Measurements from ENCODE around the gene ASCC3.
"Not testable (repeated sequence)": the region's sequence is repeated elsewhere in the genome, so short reads cannot be mapped to it uniquely, and the experiment has no call there.

Gene ASCC3

GRCh38 chr6:100845676-100846075, 35.5 kb downstream of the ASCC3 start:
- Histone ChIP-seq H3K56ac (ENCODE audit: low read length) (no peak overlapping the region), H2BK5ac (ENCODE audit: low read length) (no peak overlapping the region), H3K36me3 (ENCODE audit: control insufficient read depth, insufficient read depth, low read length) (no peaks in the 10 kb centered on the region), H3K4me2 (ENCODE audit: low read length) (no peak overlapping the region), H3K79me2 (ENCODE audit: control insufficient read depth, insufficient read depth, low read length) (peaks cover 4% of the 10 kb centered on the region), H3K18ac (ENCODE audit: low read length) (no peak overlapping the region), H4K5ac (ENCODE audit: low read length) (no peak overlapping the region), H3K27ac (ENCODE audit: low read depth, low read length) (no peak overlapping the region), H3K27me3 (ENCODE audit: insufficient read depth, low read length, poor library complexity) (no peaks in the 10 kb centered on the region), H3K79me1 (ENCODE audit: low read length) (peaks cover 7% of the 10 kb centered on the region), H3K4me3 (ENCODE audit: low read length) (no peak overlapping the region), H3K4ac (ENCODE audit: low read depth, low read length) (no peak overlapping the region), H3K9ac (ENCODE audit: low read length) (no peak overlapping the region), H2BK15ac (replicated peaks; ENCODE audit: low read depth) (no peak overlapping the region), H2BK120ac (ENCODE audit: low read depth, low read length) (no peak overlapping the region), H2AK5ac (ENCODE audit: low read length) (no peak overlapping the region), H3K23ac (ENCODE audit: low read length) (no peak overlapping the region), H3K4me1 (ENCODE audit: control insufficient read depth, low read depth, low read length) (no peaks in the 10 kb centered on the region), H4K8ac (ENCODE audit: low read depth, low read length) (no peak overlapping the region)
- WGBS (ENCODE audit: extremely low coverage, insufficient coverage, low lambda C conversion rate), result no CpG with 5 or more reads among the region's 1 CpG
- DNase-seq, result no peak

DNA sequence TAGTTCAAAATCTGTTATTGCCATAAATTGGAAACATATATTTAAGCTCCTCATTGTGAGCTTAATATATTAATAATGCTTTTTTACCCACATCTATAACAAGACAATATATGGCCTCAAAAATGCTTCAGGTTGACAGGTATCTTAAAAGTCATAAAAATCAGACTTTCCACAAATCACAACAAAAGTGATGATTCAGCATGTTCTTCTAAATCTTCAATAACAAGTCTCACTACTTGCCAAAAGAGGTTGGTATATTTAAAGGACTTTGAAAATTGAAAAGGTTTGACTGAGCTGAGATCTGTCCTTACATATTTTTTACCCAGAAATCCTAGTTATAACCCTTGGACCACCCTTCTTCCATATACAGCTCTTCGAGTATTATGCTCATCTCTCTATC, 41.7 kb downstream of the ASCC3 start:
- WGBS (ENCODE audit: extremely low coverage, insufficient coverage, low lambda C conversion rate), result no CpG with 5 or more reads among the region's 1 CpG
- Histone ChIP-seq H3K79me1 (ENCODE audit: low read length) (peaks cover 5% of the 10 kb centered on the region), H3K27ac (ENCODE audit: low read depth, low read length) (no peak overlapping the region), H3K79me2 (ENCODE audit: control insufficient read depth, insufficient read depth, low read length) (peaks cover 2% of the 10 kb centered on the region), H3K9ac (ENCODE audit: low read length) (no peak overlapping the region), H3K4ac (ENCODE audit: low read depth, low read length) (no peak overlapping the region), H2AK5ac (ENCODE audit: low read length) (no peak overlapping the region), H3K4me3 (ENCODE audit: low read length) (no peak overlapping the region), H3K56ac (ENCODE audit: low read length) (no peak overlapping the region), H3K36me3 (ENCODE audit: control insufficient read depth, insufficient read depth, low read length) (no peaks in the 10 kb centered on the region), H2BK120ac (ENCODE audit: low read depth, low read length) (no peak overlapping the region), H3K18ac (ENCODE audit: low read length) (no peak overlapping the region), H3K4me2 (ENCODE audit: low read length) (no peak overlapping the region), H2BK15ac (replicated peaks; ENCODE audit: low read depth) (no peak overlapping the region), H3K27me3 (ENCODE audit: insufficient read depth, low read length, poor library complexity) (no peaks in the 10 kb centered on the region), H3K23ac (ENCODE audit: low read length) (no peak overlapping the region), H3K4me1 (ENCODE audit: control insufficient read depth, low read depth, low read length) (no peaks in the 10 kb centered on the region), H4K5ac (ENCODE audit: low read length) (no peak overlapping the region), H2BK5ac (ENCODE audit: low read length) (no peak overlapping the region), H4K8ac (ENCODE audit: low read depth, low read length) (no peak overlapping the region)
- no peak for DNase-seq

GRCh38 chr6:100838011-100838410, 43.1 kb downstream of the ASCC3 start:
- no peak overlapping the region for H3K9ac ChIP-seq (ENCODE audit: low read length)
- H3K18ac ChIP-seq (ENCODE audit: low read length), result no peak overlapping the region
- no peaks in the 10 kb centered on the region for H3K27me3 ChIP-seq (ENCODE audit: insufficient read depth, low read length, poor library complexity)
- no peak overlapping the region for H2BK5ac ChIP-seq (ENCODE audit: low read length)
- peaks cover 2% of the 10 kb centered on the region for H3K79me2 ChIP-seq (ENCODE audit: control insufficient read depth, insufficient read depth, low read length)
- H4K8ac ChIP-seq (ENCODE audit: low read depth, low read length), result no peak overlapping the region
- H3K36me3 ChIP-seq (ENCODE audit: control insufficient read depth, insufficient read depth, low read length), result no peaks in the 10 kb centered on the region
- H3K4me2 ChIP-seq (ENCODE audit: low read length), result no peak overlapping the region
- H3K4ac ChIP-seq (ENCODE audit: low read depth, low read length), result no peak overlapping the region
- H3K4me1 ChIP-seq (ENCODE audit: control insufficient read depth, low read depth, low read length), result no peaks in the 10 kb centered on the region
- no peak overlapping the region for H3K56ac ChIP-seq (ENCODE audit: low read length)
- H3K23ac ChIP-seq (ENCODE audit: low read length), result no peak overlapping the region
- no peak overlapping the region for H3K27ac ChIP-seq (ENCODE audit: low read depth, low read length)
- H3K79me1 ChIP-seq (ENCODE audit: low read length), result peaks cover 3% of the 10 kb centered on the region
- no peak overlapping the region for H4K5ac ChIP-seq (ENCODE audit: low read length)
- H2AK5ac ChIP-seq (ENCODE audit: low read length), result no peak overlapping the region
- H2BK120ac ChIP-seq (ENCODE audit: low read depth, low read length), result no peak overlapping the region
- H2BK15ac ChIP-seq (replicated peaks; ENCODE audit: low read depth), result no peak overlapping the region
- DNase-seq, result no peak
- H3K4me3 ChIP-seq (ENCODE audit: low read length), result no peak overlapping the region

DNA sequence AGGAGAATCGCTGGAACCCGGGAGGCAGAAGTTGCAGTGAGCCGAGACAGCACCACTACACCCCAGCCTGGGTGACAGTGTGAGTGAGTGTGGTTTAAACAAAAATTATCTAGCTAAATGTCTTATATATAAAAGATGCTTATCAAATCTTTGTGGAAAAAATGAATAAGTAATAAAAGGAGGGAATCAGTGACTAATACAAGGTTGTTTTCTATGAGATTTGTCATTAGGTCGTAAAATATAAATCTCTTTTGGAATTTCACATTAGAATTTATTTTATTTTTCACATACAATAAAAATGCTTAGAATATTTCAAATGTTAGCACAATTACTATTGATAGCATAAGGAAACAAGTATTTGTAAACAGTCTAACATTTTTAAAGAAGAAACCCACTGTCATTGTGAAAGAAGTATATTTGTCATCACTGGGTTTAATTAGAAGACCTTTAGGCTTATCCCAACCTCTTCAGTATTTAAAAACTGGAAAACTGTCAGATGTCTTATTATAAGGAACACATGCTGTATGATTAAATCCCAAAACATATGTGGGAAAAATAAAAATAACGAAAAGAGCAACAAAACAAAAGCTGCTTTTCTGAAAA, 47.1 kb downstream of the ASCC3 start:
- no peak for DNase-seq
- Histone ChIP-seq H3K9ac (ENCODE audit: low read length) (no peak overlapping the region), H4K5ac (ENCODE audit: low read length) (no peak overlapping the region), H3K36me3 (ENCODE audit: control insufficient read depth, insufficient read depth, low read length) (no peaks in the 10 kb centered on the region), H3K18ac (ENCODE audit: low read length) (no peak overlapping the region), H2BK120ac (ENCODE audit: low read depth, low read length) (no peak overlapping the region), H2BK15ac (replicated peaks; ENCODE audit: low read depth) (no peak overlapping the region), H3K4me3 (ENCODE audit: low read length) (no peak overlapping the region), H4K8ac (ENCODE audit: low read depth, low read length) (no peak overlapping the region), H3K79me1 (ENCODE audit: low read length) (peaks cover 3% of the 10 kb centered on the region), H3K79me2 (ENCODE audit: control insufficient read depth, insufficient read depth, low read length) (peaks cover 3% of the 10 kb centered on the region), H3K4me1 (ENCODE audit: control insufficient read depth, low read depth, low read length) (no peaks in the 10 kb centered on the region), H3K23ac (ENCODE audit: low read length) (no peak overlapping the region), H2BK5ac (ENCODE audit: low read length) (no peak overlapping the region), H2AK5ac (ENCODE audit: low read length) (no peak overlapping the region), H3K4ac (ENCODE audit: low read depth, low read length) (no peak overlapping the region), H3K27ac (ENCODE audit: low read depth, low read length) (no peak overlapping the region), H3K4me2 (ENCODE audit: low read length) (no peak overlapping the region), H3K56ac (ENCODE audit: low read length) (no peak overlapping the region), H3K27me3 (ENCODE audit: insufficient read depth, low read length, poor library complexity) (no peaks in the 10 kb centered on the region)
- WGBS (ENCODE audit: extremely low coverage, insufficient coverage, low lambda C conversion rate), result no CpG with 5 or more reads among the region's 5 CpGs

DNA sequence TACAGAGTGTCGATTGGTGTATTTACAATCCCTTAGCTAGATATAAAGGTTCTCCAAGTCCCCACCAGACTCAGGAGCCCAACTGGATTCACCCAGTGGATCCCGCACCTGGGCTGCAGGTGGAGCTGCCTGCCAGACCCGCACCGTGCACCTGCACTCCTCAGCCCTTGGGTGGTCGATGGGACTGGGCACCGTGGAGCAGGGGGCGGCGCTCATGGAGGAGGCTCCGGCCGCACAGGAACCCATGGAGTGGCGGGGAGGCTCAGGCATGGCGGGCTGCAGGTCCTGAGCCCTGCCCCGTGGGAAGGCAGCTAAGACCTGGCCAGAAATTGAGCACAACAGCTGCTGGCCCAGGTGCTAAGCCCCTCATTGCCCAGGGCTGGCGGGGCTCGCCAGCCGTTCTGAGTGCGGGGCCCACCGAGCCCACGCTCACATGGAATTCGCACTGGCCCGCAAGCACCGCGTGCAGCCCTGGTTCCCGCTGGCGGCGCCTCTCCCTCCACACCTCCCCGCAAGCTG, 52.0 kb downstream of the ASCC3 start:
- H3K23ac ChIP-seq (ENCODE audit: low read length); H4K8ac ChIP-seq (ENCODE audit: low read depth, low read length); H3K27ac ChIP-seq (ENCODE audit: low read depth, low read length); DNase-seq; H3K36me3 ChIP-seq (ENCODE audit: control insufficient read depth, insufficient read depth, low read length); H3K4ac ChIP-seq (ENCODE audit: low read depth, low read length); H3K79me2 ChIP-seq (ENCODE audit: control insufficient read depth, insufficient read depth, low read length); H3K4me1 ChIP-seq (ENCODE audit: control insufficient read depth, low read depth, low read length); H4K5ac ChIP-seq (ENCODE audit: low read length); H2BK120ac ChIP-seq (ENCODE audit: low read depth, low read length); H3K4me2 ChIP-seq (ENCODE audit: low read length); H3K4me3 ChIP-seq (ENCODE audit: low read length); H3K79me1 ChIP-seq (ENCODE audit: low read length); H2AK5ac ChIP-seq (ENCODE audit: low read length); H3K18ac ChIP-seq (ENCODE audit: low read length); H2BK5ac ChIP-seq (ENCODE audit: low read length); H2BK15ac ChIP-seq (replicated peaks; ENCODE audit: low read depth); H3K56ac ChIP-seq (ENCODE audit: low read length); H3K9ac ChIP-seq (ENCODE audit: low read length); H3K27me3 ChIP-seq (ENCODE audit: insufficient read depth, low read length, poor library complexity): not testable (repeated sequence)
- no CpG with 5 or more reads among the region's 27 CpGs for WGBS (ENCODE audit: extremely low coverage, insufficient coverage, low lambda C conversion rate)

DNA sequence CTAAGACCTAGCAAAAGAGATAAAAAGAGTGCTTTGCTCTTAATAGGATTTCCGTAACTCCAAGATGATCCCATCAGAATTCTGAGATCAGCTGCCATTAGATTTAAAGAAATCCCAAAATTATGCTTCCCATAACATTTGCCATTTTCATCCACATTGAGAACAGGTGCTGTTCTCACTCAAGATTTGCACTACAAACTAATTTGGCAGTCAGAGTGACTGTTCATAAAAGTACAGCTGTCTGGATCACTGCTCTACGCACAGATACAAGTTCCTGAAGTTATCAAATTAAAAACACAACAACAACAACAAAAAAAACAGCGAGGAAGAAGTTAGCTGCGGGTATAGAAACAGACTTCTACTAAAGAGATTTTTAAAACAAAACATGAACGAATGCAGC, 58.1 kb downstream of the ASCC3 start:
- Histone ChIP-seq H3K79me1 (ENCODE audit: low read length) (peaks cover 3% of the 10 kb centered on the region), H3K27ac (ENCODE audit: low read depth, low read length) (no peak overlapping the region), H3K4me3 (ENCODE audit: low read length) (no peak overlapping the region), H4K8ac (ENCODE audit: low read depth, low read length) (no peak overlapping the region), H3K79me2 (ENCODE audit: control insufficient read depth, insufficient read depth, low read length) (no peaks in the 10 kb centered on the region), H3K9ac (ENCODE audit: low read length) (no peak overlapping the region), H2BK5ac (ENCODE audit: low read length) (no peak overlapping the region), H3K23ac (ENCODE audit: low read length) (no peak overlapping the region), H3K4ac (ENCODE audit: low read depth, low read length) (no peak overlapping the region), H3K36me3 (ENCODE audit: control insufficient read depth, insufficient read depth, low read length) (no peaks in the 10 kb centered on the region), H3K4me1 (ENCODE audit: control insufficient read depth, low read depth, low read length) (no peaks in the 10 kb centered on the region), H2AK5ac (ENCODE audit: low read length) (no peak overlapping the region), H2BK120ac (ENCODE audit: low read depth, low read length) (no peak overlapping the region), H3K56ac (ENCODE audit: low read length) (no peak overlapping the region), H4K5ac (ENCODE audit: low read length) (no peak overlapping the region), H3K4me2 (ENCODE audit: low read length) (no peak overlapping the region), H2BK15ac (replicated peaks; ENCODE audit: low read depth) (no peak overlapping the region), H3K27me3 (ENCODE audit: insufficient read depth, low read length, poor library complexity) (no peaks in the 10 kb centered on the region), H3K18ac (ENCODE audit: low read length) (no peak overlapping the region)
- no peak for DNase-seq
- no CpG with 5 or more reads among the region's 5 CpGs for WGBS (ENCODE audit: extremely low coverage, insufficient coverage, low lambda C conversion rate)
